Measurements from ENCODE around the gene MCM7. TPM values are rescaled to one million over a fixed set of nuclear protein-coding genes. Genes with fewer than 3 reads are reported as not detected.
"Not testable (repeated sequence)": the region's sequence is repeated elsewhere in the genome, so short reads cannot be mapped to it uniquely, and the experiment has no call there.

The MCM7 gene
- total RNA-seq (100 to 1,000 TPM; 159 to 161 TPM), polyA plus RNA-seq (10 to 100 TPM; 28.7 to 46.6 (median 40.1) TPM), total RNA-seq (115 to 427 (median 164) reads per million in 6 experiments)

- Mint-ChIP-seq H3K4me3 (peak within 1 kb of the TSS; percentile 91 to 97 (median 95)), H3K27me3 (no peaks in the 10 kb centered on the region), H3K36me3 (peaks cover 4 to 38% (median 22%) of the 10 kb centered on the region in 3 donors), H3K9me3 (no peaks in the 10 kb centered on the region), H3K4me1 (peaks cover 22 to 45% (median 42%) of the 10 kb centered on the region in 4 donors), H3K27ac (peak within 1 kb of the TSS; percentile 93 to 99 (median 97))
- POLR2A ChIA-PET, result interaction anchor here (0.6 to 6.9 kb wide), 25 partner anchors 11 to 1995 kb away, joined by 3 to 252 read pairs (median 6); partner anchors contain the start of genes BUD31, CNPY4, COPS6 and MBLAC1
- peak; percentile 90 to 97 (median 94) for DNase-seq
- peak; percentile 86 to 87 for ATAC-seq
These were observed at the start of gene MCM7, which contains the start of gene AP4M1 for GRCh38 chr7:100101016-100101862. Gene MCM7, minus strand, starts transcription at chr7:100101397. Its CDS starts 103 bp downstream, at chr7:100101294. Gene AP4M1, plus strand, starts transcription at chr7:100101643. Its CDS starts 72 bp downstream, at chr7:100101715.

GRCh38 chr7:100148559-100149328 is 47.5 kb upstream of the MCM7 start, which contains the start of gene LAMTOR4:
Gene LAMTOR4, plus strand, starts transcription at chr7:100148918. Its CDS starts 55 bp downstream, at chr7:100148973.
- ATAC-seq (peak; percentile 94 to 96), DNase-seq (peak; percentile 88 to 99 (median 98))
- H3K27ac Mint-ChIP-seq, result peak within 1 kb of the TSS; percentile 96 to 99 (median 98)
- no peaks in the 10 kb centered on the region for H3K9me3 Mint-ChIP-seq
- POLR2A ChIA-PET, result interaction anchor here (0.6 to 16.1 kb wide), 31 partner anchors 10 to 1104 kb away, joined by 3 to 358 read pairs (median 4); partner anchors contain the start of genes CNPY4, COPS6, GAL3ST4 and GPC2
- H3K27me3 Mint-ChIP-seq, result no peaks in the 10 kb centered on the region
- peaks cover 20 to 47% (median 37%) of the 10 kb centered on the region in 4 donors for H3K4me1 Mint-ChIP-seq
- H3K36me3 Mint-ChIP-seq, result peaks cover 0 to 31% (median 7%) of the 10 kb centered on the region in 3 donors
- H3K4me3 Mint-ChIP-seq, result peak within 1 kb of the TSS; percentile 89 to 99 (median 94)

- Mint-ChIP-seq H3K4me3 (peak overlapping the region; percentile 89 to 99 (median 94)), H3K4me1 (peaks cover 19 to 42% (median 36%) of the 10 kb centered on the region in 4 donors), H3K36me3 (peaks cover 0 to 26% (median 7%) of the 10 kb centered on the region in 3 donors), H3K27me3 (no peaks in the 10 kb centered on the region), H3K27ac (peak overlapping the region; percentile 96 to 99 (median 98)), H3K9me3 (no peaks in the 10 kb centered on the region)
- POLR2A ChIA-PET, result interaction anchor here (0.6 to 16.1 kb wide), 34 partner anchors 9 to 1104 kb away, joined by 3 to 358 read pairs (median 4); partner anchors contain the start of genes CNPY4, GAL3ST4, GPC2 and MBLAC1
- ATAC-seq (peak; percentile 6 to 24), DNase-seq (no peak)
These were observed 47.0 kb upstream of the MCM7 start for GRCh38 chr7:100148225-100148558.

GRCh38 chr7:100147278-100147677 is 46.1 kb upstream of the MCM7 start:
- peak overlapping the region in 1 of 10 donors; percentile 4 for H3K4me3 Mint-ChIP-seq
- no peak for ATAC-seq
- no peaks in the 10 kb centered on the region for H3K9me3 Mint-ChIP-seq
- DNase-seq, result no peak
- H3K4me1 Mint-ChIP-seq, result peaks cover 14 to 33% (median 29%) of the 10 kb centered on the region in 4 donors
- POLR2A ChIA-PET, result interaction anchor here (0.7 to 16.1 kb wide), 11 partner anchors 17 to 222 kb away, joined by 3 to 358 read pairs (median 4); partner anchors contain the start of genes CNPY4, GAL3ST4, GPC2 and MBLAC1
- no peaks in the 10 kb centered on the region for H3K27me3 Mint-ChIP-seq
- peaks cover 0 to 16% (median 3%) of the 10 kb centered on the region in 3 donors for H3K36me3 Mint-ChIP-seq
- H3K27ac Mint-ChIP-seq, result peak overlapping the region in 2 of 10 donors; percentile 74 to 96

GRCh38 chr7:100146350-100146749 is 45.2 kb upstream of the MCM7 start:
- H3K4me1 Mint-ChIP-seq, result peaks cover 13 to 28% (median 21%) of the 10 kb centered on the region in 4 donors
- H3K27ac Mint-ChIP-seq, result peak overlapping the region in 2 of 10 donors; percentile 29
- not testable (repeated sequence) for H3K36me3 Mint-ChIP-seq, H3K9me3 Mint-ChIP-seq, DNase-seq, ATAC-seq, H3K4me3 Mint-ChIP-seq, H3K27me3 Mint-ChIP-seq
- POLR2A ChIA-PET, result interaction anchor here (0.7 to 16.1 kb wide), 2 partner anchors 10 to 18 kb away, joined by 5 to 358 read pairs; partner anchors contain the start of genes GAL3ST4 and TRAPPC14

GRCh38 chr7:100142461-100142860 is 41.3 kb upstream of the MCM7 start:
- Mint-ChIP-seq H3K36me3 (no peaks in the 10 kb centered on the region), H3K9me3 (no peaks in the 10 kb centered on the region), H3K4me3 (no peak overlapping the region), H3K4me1 (peaks cover 0 to 22% (median 9%) of the 10 kb centered on the region in 4 donors), H3K27ac (peak overlapping the region in 1 of 10 donors; percentile 43), H3K27me3 (no peaks in the 10 kb centered on the region)
- POLR2A ChIA-PET, result interaction anchor here (0.7 to 1.5 kb wide), 6 partner anchors 11 to 530 kb away, joined by 3 to 10 read pairs (median 6); partner anchors contain the start of gene GAL3ST4
- ATAC-seq, result no peak
- DNase-seq, result no peak

- no peak for ATAC-seq
These were observed 40.4 kb upstream of the MCM7 start for GRCh38 chr7:100141555-100141949.

GRCh38 chr7:100137851-100138760 is 36.9 kb upstream of the MCM7 start:
- H3K27ac Mint-ChIP-seq, result peak overlapping the region in 8 of 10 donors; percentile 69 to 88 (median 79)
- H3K4me1 Mint-ChIP-seq, result peaks cover 0 to 22% (median 9%) of the 10 kb centered on the region in 4 donors
- peak; percentile 47 to 71 for ATAC-seq
- POLR2A ChIA-PET, result interaction anchor here (0.6 to 2.5 kb wide), 12 partner anchors 10 to 157 kb away, joined by 3 to 9 read pairs (median 5); partner anchors contain the start of genes GPC2, LAMTOR4, PVRIG and STAG3
- H3K9me3 Mint-ChIP-seq, result no peaks in the 10 kb centered on the region
- peak in 1 of 10 donors; percentile 32 for DNase-seq
- H3K27me3 Mint-ChIP-seq, result no peaks in the 10 kb centered on the region
- no peaks in the 10 kb centered on the region for H3K36me3 Mint-ChIP-seq
- H3K4me3 Mint-ChIP-seq, result peak overlapping the region in 3 of 10 donors; percentile 12 to 49 (median 29)

More at GRCh38 chr7:100141555-100141949, 40.4 kb upstream of the MCM7 start:
- no peaks in the 10 kb centered on the region for H3K36me3 Mint-ChIP-seq
- no peaks in the 10 kb centered on the region for H3K27me3 Mint-ChIP-seq
- no peak overlapping the region for H3K4me3 Mint-ChIP-seq
- H3K9me3 Mint-ChIP-seq, result no peaks in the 10 kb centered on the region
- peaks cover 0 to 22% (median 9%) of the 10 kb centered on the region in 4 donors for H3K4me1 Mint-ChIP-seq
- H3K27ac Mint-ChIP-seq, result peak overlapping the region in 1 of 10 donors; percentile 4
- DNase-seq, result no peak
- POLR2A ChIA-PET, result interaction anchor here (0.6 to 1.5 kb wide), 3 partner anchors 12 to 113 kb away, joined by 6 to 7 read pairs (median 6); no protein-coding TSS in a partner anchor

- POLR2A ChIA-PET, result interaction anchor here (0.7 to 3.0 kb wide), 11 partner anchors 12 to 275 kb away, joined by 3 to 16 read pairs (median 5); partner anchors contain the start of genes GAL3ST4, LAMTOR4, PVRIG and TRAPPC14
- peak overlapping the region in 3 of 10 donors; percentile 14 to 59 (median 28) for H3K4me3 Mint-ChIP-seq
These were observed 31.5 kb upstream of the MCM7 start for GRCh38 chr7:100132697-100133151.

GRCh38 chr7:100132126-100132525 is 30.9 kb upstream of the MCM7 start:
- POLR2A ChIA-PET, result interaction anchor here (0.7 to 3.0 kb wide), 9 partner anchors 11 to 275 kb away, joined by 3 to 16 read pairs (median 5); partner anchors contain the start of genes GAL3ST4, LAMTOR4, PVRIG and TRAPPC14
- Mint-ChIP-seq H3K9me3 (no peaks in the 10 kb centered on the region), H3K4me3 (peak overlapping the region in 2 of 10 donors; percentile 14 to 24), H3K4me1 (peaks cover 9 to 29% (median 22%) of the 10 kb centered on the region in 4 donors), H3K36me3 (no peaks in the 10 kb centered on the region), H3K27ac (peak overlapping the region in 4 of 10 donors; percentile 50 to 82 (median 63)), H3K27me3 (no peaks in the 10 kb centered on the region)
- DNase-seq, result no peak
- ATAC-seq, result no peak

More at GRCh38 chr7:100132697-100133151, 31.5 kb upstream of the MCM7 start:
- Mint-ChIP-seq H3K36me3 (no peaks in the 10 kb centered on the region), H3K27ac (peak overlapping the region in 8 of 10 donors; percentile 3 to 82 (median 32)), H3K4me1 (peaks cover 9 to 29% (median 24%) of the 10 kb centered on the region in 4 donors), H3K27me3 (no peaks in the 10 kb centered on the region), H3K9me3 (no peaks in the 10 kb centered on the region)
- ATAC-seq (peak; percentile 77 to 78), DNase-seq (peak; percentile 44 to 82 (median 61))
